Smooth muscle cell (in vitro differentiated cells): ENCODE measurements around the gene CIB4. TPM values are rescaled to one million over a fixed set of nuclear protein-coding genes. Genes with fewer than 3 reads are reported as not detected.

ENCODE experiments used
- DNase-seq: peaks from one replicate; lab custom pipeline; 2025; ENCODE audit not compliant: unreplicated experiment; lab: John Stamatoyannopoulos, UW
- H2AFZ ChIP-seq: fragments of 200-600 bp; sonication (generic); 2 replicates; pipeline ENCODE4 v1.6.0; 2016; ENCODE audit warnings: antibody characterized with exemption, low read depth, mild to moderate bottlenecking
- H3F3A ChIP-seq: fragments of 200-600 bp; sonication (generic); 2 replicates; pipeline ENCODE4 v1.6.0; 2017; ENCODE audit warnings: antibody characterized with exemption, low read depth
- H3K27ac ChIP-seq: fragments of 200-600 bp; sonication (generic); 2 replicates; pipeline ENCODE4 v1.5.1; 2016; ENCODE audit warnings: low read depth, mild to moderate bottlenecking
- H3K27me3 ChIP-seq: fragments of 200-600 bp; sonication (generic); 2 replicates; pipeline ENCODE4 v1.6.1; 2016; ENCODE audit warnings: low read depth, mild to moderate bottlenecking
- H3K36me3 ChIP-seq: fragments of 200-600 bp; sonication (generic); 2 replicates; pipeline ENCODE4 v1.5.1; 2016; ENCODE audit warnings: low read depth
- H3K4me1 ChIP-seq: fragments of 200-600 bp; sonication (generic); 2 replicates; pipeline ENCODE4 v1.5.1; 2016; ENCODE audit warnings: low read depth
- H3K4me2 ChIP-seq: fragments of 200-600 bp; sonication (generic); 2 replicates; pipeline ENCODE4 v1.6.0; 2016; ENCODE audit warnings: mild to moderate bottlenecking
- H3K4me3 ChIP-seq: fragments of 200-600 bp; sonication (generic); 2 replicates; pipeline ENCODE4 v1.5.1; 2016; ENCODE audit warnings: mild to moderate bottlenecking
- H3K79me2 ChIP-seq: fragments of 200-600 bp; sonication (generic); 2 replicates; pipeline ENCODE4 v1.6.0; 2016; ENCODE audit warnings: low read depth, mild to moderate bottlenecking
- H3K9ac ChIP-seq: fragments of 200-600 bp; sonication (generic); 2 replicates; pipeline ENCODE4 v1.6.0; 2016; ENCODE audit warnings: low read depth
- H3K9me3 ChIP-seq: fragments of 200-600 bp; sonication (generic); replicated peaks from 2 replicates; pipeline ENCODE4 v1.5.1; 2016; ENCODE audit warnings: low read depth
- H4K20me1 ChIP-seq: fragments of 200-600 bp; sonication (generic); 2 replicates; pipeline ENCODE4 v1.6.0; 2016; ENCODE audit warnings: low read depth
- WGBS: methylation state at CpG from one replicate; pipeline ENCODE4 v1.1.7; 2016; ENCODE audit warnings: low lambda C conversion rate; 5-methylcytosine and 5-hydroxymethylcytosine counted together
- polyA plus RNA-seq: library from polyadenylated mRNA; unstranded; fragments of >200 nt; fragmentation: Nextera tagmentation; extraction: Ambion mirVana; gene quantifications from 2 replicates; pipeline ENCODE4 v1.2.1, GENCODE V29; 2016
- small RNA-seq: library from RNA; depleted of rRNA; stranded (forward); fragments of <200 nt; gene quantifications from one replicate; pipeline ENCODE3, GENCODE V24; 2014
- total RNA-seq: library from RNA; depleted of rRNA; stranded (reverse); fragments of >200 nt; gene quantifications from 2 replicates; pipeline ENCODE4 v1.2.3, GENCODE V29; 2014
- TF ChIP-seq, protein P1 (sequence below): fragments of 200-600 bp; sonication (generic); IDR thresholded peaks from 2 replicates; pipeline ENCODE4 v1.5.1; 2017; ENCODE audit warnings: borderline replicate concordance, mild to moderate bottlenecking, antibody characterized with exemption; ENCODE audit not compliant: insufficient read depth, poor library complexity, severe bottlenecking

Gene CIB4
- total and polyA plus RNA-seq, 2 experiments from 2014 or later: not detected

DNA sequence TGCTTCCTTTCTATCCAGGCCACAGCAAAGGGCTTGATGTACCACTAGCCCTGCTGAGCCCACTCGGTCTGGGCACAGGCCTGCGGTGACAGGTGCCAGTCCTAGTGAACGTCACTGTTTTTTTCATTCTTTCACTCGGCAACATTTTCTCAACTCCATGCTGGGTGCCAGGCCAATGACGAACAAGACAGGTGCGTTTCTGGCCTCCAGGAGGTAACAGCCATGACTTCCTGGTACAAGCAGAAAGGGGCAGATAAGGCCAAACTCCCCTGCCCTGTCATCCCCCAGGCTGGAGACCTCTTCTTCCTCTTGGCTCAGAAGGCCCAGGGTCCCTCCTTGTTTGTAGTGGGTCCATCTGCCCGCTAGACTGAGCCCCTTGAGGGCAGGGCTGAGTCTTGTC lies 107.5 kb downstream of the CIB4 start:
- no peak overlapping the region for H3K4me2 ChIP-seq
- H4K20me1 ChIP-seq: no peaks in the 10 kb centered on the region
- DNase-seq: no peak
- no peak overlapping the region for H3K9ac ChIP-seq
- no peak overlapping the region for H2AFZ ChIP-seq
- no peaks in the 10 kb centered on the region for H3F3A ChIP-seq
- no peak overlapping the region for H3K4me3 ChIP-seq
- H3K79me2 ChIP-seq: no peaks in the 10 kb centered on the region
- 97% methylated on average over 7 of the region's 7 CpGs for WGBS
- H3K36me3 ChIP-seq: no peaks in the 10 kb centered on the region
- TF ChIP-seq, protein P1, sequence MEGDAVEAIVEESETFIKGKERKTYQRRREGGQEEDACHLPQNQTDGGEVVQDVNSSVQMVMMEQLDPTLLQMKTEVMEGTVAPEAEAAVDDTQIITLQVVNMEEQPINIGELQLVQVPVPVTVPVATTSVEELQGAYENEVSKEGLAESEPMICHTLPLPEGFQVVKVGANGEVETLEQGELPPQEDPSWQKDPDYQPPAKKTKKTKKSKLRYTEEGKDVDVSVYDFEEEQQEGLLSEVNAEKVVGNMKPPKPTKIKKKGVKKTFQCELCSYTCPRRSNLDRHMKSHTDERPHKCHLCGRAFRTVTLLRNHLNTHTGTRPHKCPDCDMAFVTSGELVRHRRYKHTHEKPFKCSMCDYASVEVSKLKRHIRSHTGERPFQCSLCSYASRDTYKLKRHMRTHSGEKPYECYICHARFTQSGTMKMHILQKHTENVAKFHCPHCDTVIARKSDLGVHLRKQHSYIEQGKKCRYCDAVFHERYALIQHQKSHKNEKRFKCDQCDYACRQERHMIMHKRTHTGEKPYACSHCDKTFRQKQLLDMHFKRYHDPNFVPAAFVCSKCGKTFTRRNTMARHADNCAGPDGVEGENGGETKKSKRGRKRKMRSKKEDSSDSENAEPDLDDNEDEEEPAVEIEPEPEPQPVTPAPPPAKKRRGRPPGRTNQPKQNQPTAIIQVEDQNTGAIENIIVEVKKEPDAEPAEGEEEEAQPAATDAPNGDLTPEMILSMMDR: no peak
- no peaks in the 10 kb centered on the region for H3K27me3 ChIP-seq
- H3K9me3 ChIP-seq: no peaks in the 10 kb centered on the region
- peaks cover 7% of the 10 kb centered on the region for H3K4me1 ChIP-seq
- no peak overlapping the region for H3K27ac ChIP-seq

DNA sequence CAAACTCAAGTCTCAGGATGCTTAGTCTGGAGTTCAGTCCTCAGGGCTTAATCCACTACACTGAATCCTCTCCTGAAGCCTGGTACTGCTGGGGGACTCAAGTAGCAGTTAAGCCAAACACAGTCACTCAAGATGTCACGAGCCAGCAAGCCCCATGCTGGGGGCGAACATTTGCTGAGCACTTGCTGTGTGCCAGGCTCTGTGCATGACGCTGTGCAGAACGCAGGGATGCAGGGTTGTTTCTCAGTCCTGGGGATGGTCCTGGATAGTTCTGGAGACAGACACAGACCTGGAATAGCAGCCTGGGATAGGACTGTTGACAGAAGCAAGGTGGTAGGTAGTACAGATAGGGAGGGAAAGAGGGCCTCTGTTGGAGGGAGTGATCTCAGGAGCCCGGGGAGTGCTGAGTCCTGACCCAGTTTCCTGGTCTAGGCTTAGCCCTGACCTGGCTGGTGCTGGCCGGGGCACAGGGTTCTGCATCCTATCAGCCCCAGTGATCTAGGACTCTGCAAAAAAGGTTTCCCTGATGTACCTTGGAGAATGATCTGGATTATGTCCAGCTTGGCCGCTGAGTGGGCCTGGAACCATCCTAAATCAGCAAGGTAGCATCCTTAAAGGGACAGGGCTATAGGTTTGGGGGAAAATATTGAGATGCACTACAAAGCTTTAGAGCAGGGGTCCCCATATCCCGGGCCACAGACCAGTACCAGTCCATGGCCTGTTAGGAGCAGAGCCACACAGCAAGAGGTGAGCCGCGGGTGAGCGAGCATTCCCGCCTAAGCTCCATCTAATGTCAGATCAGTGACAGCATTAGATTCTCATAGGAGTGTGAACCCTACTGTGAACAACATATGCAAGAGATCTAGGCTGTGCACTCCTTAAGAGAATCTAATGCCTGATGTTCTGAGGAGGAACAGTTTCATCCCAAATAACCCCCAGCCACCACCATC lies 108.6 kb downstream of the CIB4 start:
- H4K20me1 ChIP-seq: no peaks in the 10 kb centered on the region
- H3K4me1 ChIP-seq: peaks cover 7% of the 10 kb centered on the region
- no peak overlapping the region for H3K9ac ChIP-seq
- no peak overlapping the region for H2AFZ ChIP-seq
- H3K27ac ChIP-seq: no peak overlapping the region
- H3K9me3 ChIP-seq: no peaks in the 10 kb centered on the region
- H3K36me3 ChIP-seq: no peaks in the 10 kb centered on the region
- H3K79me2 ChIP-seq: no peaks in the 10 kb centered on the region
- TF ChIP-seq, protein P1: no peak
- no peak for DNase-seq
- WGBS: 93% methylated on average over 12 of the region's 12 CpGs
- no peaks in the 10 kb centered on the region for H3F3A ChIP-seq
- H3K4me3 ChIP-seq: no peak overlapping the region
- H3K4me2 ChIP-seq: no peak overlapping the region
- H3K27me3 ChIP-seq: no peaks in the 10 kb centered on the region

Small RNA genes lying within 50 kb of the gene (small RNA-seq; reads per million reads assigned to genes)
- not detected for gene AC015977.1

Other genes with a start within 250 kb of the CIB4 start
- gene DRC1, start 239.4 kb downstream of the CIB4 start, total RNA-seq: 0.09 TPM in 1 of 2 replicates, not detected in the other
- gene DRC1, start 239.4 kb downstream of the CIB4 start, polyA plus RNA-seq: 0.14 TPM in 1 of 2 replicates, not detected in the other
- not detected in 2 replicates for gene OTOF, start 163.2 kb downstream of the CIB4 start, total RNA-seq
- gene OTOF, start 163.2 kb downstream of the CIB4 start, polyA plus RNA-seq: 0.05 TPM in 1 of 2 replicates, not detected in the other
- gene KCNK3, start 51.4 kb upstream of the CIB4 start, total RNA-seq: 1.1 and 3.0 TPM in 2 replicates
- 4.9 and 7.5 TPM in 2 replicates for gene KCNK3, start 51.4 kb upstream of the CIB4 start, polyA plus RNA-seq
- 15.1 and 19.2 TPM in 2 replicates for gene SLC35F6, start 122.9 kb upstream of the CIB4 start, total RNA-seq
- 16.9 and 17.9 TPM in 2 replicates for gene SLC35F6, start 122.9 kb upstream of the CIB4 start, polyA plus RNA-seq
- 0.58 and 4.3 TPM in 2 replicates for gene CENPA, start 144.7 kb upstream of the CIB4 start, total RNA-seq
- gene CENPA, start 144.7 kb upstream of the CIB4 start, polyA plus RNA-seq: 7.6 and 8.7 TPM in 2 replicates
- gene DPYSL5, start 206.8 kb upstream of the CIB4 start, total RNA-seq: 0.40 TPM in 1 of 2 replicates, not detected in the other
- gene DPYSL5, start 206.8 kb upstream of the CIB4 start, polyA plus RNA-seq: 0.37 TPM in 1 of 2 replicates, not detected in the other